D721Med (cell line): Measurements from ENCODE around the gene SLC16A4.

Experiments used
- DNase-seq: peaks from one replicate; pipeline ENCODE4 v3.0.0; 2011; ENCODE audit warnings: low spot score; ENCODE audit not compliant: insufficient read length
- FAIRE-seq: peaks from 2 replicates; lab custom pipeline; 2011; peaks lifted over from hg19 to GRCh38; lab: Jason Lieb, UNC
- TF ChIP-seq, protein P1 (sequence below): IDR thresholded peaks from 2 replicates; pipeline ENCODE4 v1.5.1; 2012; ENCODE audit warnings: mild to moderate bottlenecking, control low read depth; ENCODE audit not compliant: insufficient read depth; ENCODE audit errors: missing control alignments

Gene SLC16A4

DNA sequence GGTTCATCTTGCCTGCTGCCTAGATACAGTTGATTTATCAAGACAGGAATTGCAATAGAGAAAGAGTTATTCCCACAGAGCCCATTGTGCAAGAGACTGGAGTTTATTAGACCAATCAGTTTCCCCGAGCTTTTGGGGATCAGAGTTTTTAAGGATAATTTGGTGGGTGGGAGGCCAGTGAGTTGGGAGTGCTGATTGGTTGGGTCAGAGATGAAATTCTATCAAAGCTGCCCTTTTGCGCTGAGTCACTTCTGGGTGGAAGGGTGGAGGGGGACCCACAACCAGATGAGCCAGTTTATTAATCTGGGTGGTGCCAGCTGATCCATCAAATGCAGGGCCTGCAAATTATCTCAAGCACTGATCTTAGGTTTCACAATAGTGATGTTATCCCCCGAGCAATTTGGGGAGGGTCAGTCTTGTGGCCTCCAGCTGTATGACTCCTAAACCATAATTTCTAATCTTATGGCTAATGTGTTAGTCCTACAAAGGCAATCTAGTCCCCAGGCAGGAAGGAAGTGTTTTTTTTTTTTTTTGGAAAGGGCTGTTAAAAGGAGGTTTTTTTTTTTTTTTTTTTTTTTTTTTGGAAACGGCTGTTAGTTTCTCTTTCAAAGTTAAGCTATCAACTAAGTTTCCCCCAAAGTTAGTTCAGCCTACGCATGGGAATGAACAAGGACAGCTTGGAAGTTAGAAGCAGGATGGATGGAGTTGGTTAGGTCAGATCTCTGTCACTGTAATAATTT lies 7.4 kb downstream of the SLC16A4 start:
- DNase-seq: no peak
- TF ChIP-seq, protein P1, sequence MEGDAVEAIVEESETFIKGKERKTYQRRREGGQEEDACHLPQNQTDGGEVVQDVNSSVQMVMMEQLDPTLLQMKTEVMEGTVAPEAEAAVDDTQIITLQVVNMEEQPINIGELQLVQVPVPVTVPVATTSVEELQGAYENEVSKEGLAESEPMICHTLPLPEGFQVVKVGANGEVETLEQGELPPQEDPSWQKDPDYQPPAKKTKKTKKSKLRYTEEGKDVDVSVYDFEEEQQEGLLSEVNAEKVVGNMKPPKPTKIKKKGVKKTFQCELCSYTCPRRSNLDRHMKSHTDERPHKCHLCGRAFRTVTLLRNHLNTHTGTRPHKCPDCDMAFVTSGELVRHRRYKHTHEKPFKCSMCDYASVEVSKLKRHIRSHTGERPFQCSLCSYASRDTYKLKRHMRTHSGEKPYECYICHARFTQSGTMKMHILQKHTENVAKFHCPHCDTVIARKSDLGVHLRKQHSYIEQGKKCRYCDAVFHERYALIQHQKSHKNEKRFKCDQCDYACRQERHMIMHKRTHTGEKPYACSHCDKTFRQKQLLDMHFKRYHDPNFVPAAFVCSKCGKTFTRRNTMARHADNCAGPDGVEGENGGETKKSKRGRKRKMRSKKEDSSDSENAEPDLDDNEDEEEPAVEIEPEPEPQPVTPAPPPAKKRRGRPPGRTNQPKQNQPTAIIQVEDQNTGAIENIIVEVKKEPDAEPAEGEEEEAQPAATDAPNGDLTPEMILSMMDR: no peak
- FAIRE-seq: no peak

- no peak for FAIRE-seq
- TF ChIP-seq, protein P1: no peak
- no peak for DNase-seq
Observed at GRCh38 chr1:110380672-110381283, 10.0 kb downstream of the SLC16A4 start.

DNA sequence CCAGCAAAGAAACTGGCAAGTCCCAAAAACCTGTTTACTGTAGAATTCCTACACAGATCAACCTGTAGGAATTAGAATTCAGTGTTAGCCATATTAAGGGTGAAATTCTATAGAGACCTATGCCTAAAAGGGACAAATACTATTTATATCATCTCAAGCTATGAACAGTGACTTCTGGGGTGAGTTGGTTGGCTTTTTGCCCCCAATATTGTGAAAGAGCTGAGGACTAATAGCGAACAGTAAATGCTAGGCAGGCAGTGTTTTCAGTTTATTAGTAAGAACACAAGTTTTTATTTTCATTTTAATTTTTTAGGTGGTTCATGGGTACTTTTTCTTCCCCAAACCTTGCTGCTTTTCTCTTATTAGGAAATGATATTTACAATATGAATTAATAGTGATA lies 15.3 kb downstream of the SLC16A4 start:
- TF ChIP-seq, protein P1: no peak
- FAIRE-seq (no peak), DNase-seq (no peak)

DNA sequence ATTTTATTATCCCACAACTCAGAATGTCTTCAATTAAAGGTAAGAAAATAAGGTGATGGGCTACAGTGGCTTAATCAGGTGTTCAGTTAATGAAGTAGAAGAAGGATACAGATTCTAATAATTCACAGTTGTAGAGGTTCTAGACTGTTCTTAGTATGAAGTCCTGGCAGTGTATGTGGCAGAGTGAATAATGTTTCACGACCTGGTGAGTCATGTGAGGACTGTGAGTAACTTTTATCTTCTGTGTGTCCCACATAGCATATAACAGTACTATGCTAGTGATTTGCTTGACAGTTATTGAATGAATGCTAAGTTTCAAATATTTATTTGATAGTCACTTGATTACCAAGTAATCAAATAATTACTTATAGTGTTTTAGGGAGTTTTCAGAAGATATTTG lies 20.0 kb downstream of the SLC16A4 start:
- no peak for FAIRE-seq
- DNase-seq: no peak
- TF ChIP-seq, protein P1: no peak

DNA sequence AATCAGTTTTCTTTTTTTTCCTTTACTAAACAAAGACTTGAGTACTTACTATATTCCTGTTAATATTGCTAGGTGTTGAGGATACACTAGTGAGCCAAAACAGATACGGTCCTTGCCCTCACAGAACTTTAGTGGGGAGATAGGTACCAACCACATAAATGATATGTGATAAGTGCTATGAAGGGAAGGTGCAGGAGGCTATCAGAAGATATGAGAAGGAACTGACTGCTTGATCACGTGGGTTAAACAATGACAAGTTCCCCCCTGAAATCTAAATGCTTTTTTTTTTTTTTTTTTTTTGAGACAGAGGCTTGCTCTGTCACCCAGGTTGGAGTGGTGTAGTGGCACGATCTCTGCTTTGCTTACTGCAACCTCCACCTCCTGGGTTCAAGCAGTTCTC lies 26.6 kb downstream of the SLC16A4 start:
- FAIRE-seq: no peak
- TF ChIP-seq, protein P1: no peak

DNA sequence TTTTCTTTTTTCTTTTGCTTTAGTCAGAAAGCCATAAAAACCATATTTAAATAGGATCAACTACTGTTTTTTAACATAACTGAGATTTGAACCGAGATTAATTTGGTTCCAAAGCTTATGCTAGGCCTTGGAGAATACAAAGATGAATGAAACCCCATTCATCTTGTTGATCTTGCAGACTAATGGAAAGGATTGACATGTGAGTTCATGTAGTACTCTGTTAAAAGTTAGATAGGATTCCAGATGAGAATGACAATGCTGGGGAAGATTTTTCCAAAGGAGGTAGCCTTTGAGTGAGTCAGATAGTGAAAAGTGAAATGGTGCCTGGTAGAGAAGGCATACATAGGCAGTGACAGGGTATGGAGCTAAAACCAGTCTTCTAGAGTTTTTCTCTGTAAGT lies 29.0 kb downstream of the SLC16A4 start:
- TF ChIP-seq, protein P1: no peak
- DNase-seq (no peak), FAIRE-seq (no peak)

More for the DNA sequence above, 26.6 kb downstream of the SLC16A4 start:
- no peak for DNase-seq

GRCh38 chr1:110360431-110360830 lies 30.4 kb downstream of the SLC16A4 start:
- DNase-seq: no peak
- TF ChIP-seq, protein P1: no peak
- no peak for FAIRE-seq
